Liver (tissue), 9 donors: ENCODE results near the gene TMEM272. TPM values are rescaled to one million over a fixed set of nuclear protein-coding genes. Genes with fewer than 3 reads are reported as not detected.

ENCODE experiments used
- DNase-seq: peaks from one replicate; pipeline ENCODE4 v3.0.0-alpha.2; 2017; ENCODE audit warnings: low spot score
- H3K27ac ChIP-seq, 2 donors: one replicate each; pipeline ENCODE4 v1.7.0; 2013; ENCODE audit warnings: inconsistent platforms in 2 of 2, low read length in 2 of 2, control low read depth in 1 of 2, low read depth in 1 of 2, mild to moderate bottlenecking in 1 of 2
- H3K27me3 ChIP-seq, 4 donors: one replicate each; pipeline versions ENCODE4 v1.6.1 to v1.7.0; 2013; ENCODE audit warnings: low read length in 3 of 4, inconsistent platforms in 1 of 4, mild to moderate bottlenecking in 1 of 4, moderate library complexity in 1 of 4; ENCODE audit not compliant: control insufficient read depth in 4 of 4, insufficient read depth in 4 of 4
- H3K36me3 ChIP-seq, 4 donors: one replicate each; pipeline versions ENCODE4 v1.6.1 to v1.7.0; 2013; ENCODE audit warnings: low read length in 3 of 4, mild to moderate bottlenecking in 3 of 4, low read depth in 1 of 4, moderate library complexity in 1 of 4; ENCODE audit not compliant: control insufficient read depth in 4 of 4, insufficient read depth in 3 of 4
- H3K4me1 ChIP-seq, 4 donors: one replicate each; pipeline versions ENCODE4 v1.6.1 to v1.7.0; 2013; ENCODE audit warnings: low read length in 3 of 4, mild to moderate bottlenecking in 3 of 4, moderate library complexity in 1 of 4; ENCODE audit not compliant: control insufficient read depth in 4 of 4, insufficient read depth in 4 of 4
- H3K4me3 ChIP-seq, 3 donors: one replicate each; pipeline versions ENCODE4 v1.6.1 to v1.7.0; 2013; ENCODE audit warnings: low read length in 3 of 3, control low read depth in 1 of 3, low read depth in 1 of 3, mild to moderate bottlenecking in 1 of 3
- H3K9ac ChIP-seq, 2 donors: one replicate each; pipeline ENCODE4 v1.7.0; 2013; ENCODE audit warnings: low read length in 2 of 2, mild to moderate bottlenecking in 2 of 2, moderate library complexity in 2 of 2, control low read depth in 1 of 2, low read depth in 1 of 2
- H3K9me3 ChIP-seq, 4 donors: one replicate each; pipeline versions ENCODE4 v1.6.1 to v1.7.0; 2013; ENCODE audit warnings: low read length in 3 of 4; ENCODE audit not compliant: control insufficient read depth in 4 of 4
- ATF3 ChIP-seq: IDR thresholded peaks from 2 replicates; pipeline ENCODE4 v1.6.1; 2016; ENCODE audit warnings: antibody characterized with exemption
- CTCF ChIP-seq: fragments of 150-350 bp; IDR thresholded peaks from 2 replicates; pipeline ENCODE4 v1.5.1; 2017; ENCODE audit warnings: improper control_type of control experiment, low read depth, low read length; ENCODE audit not compliant: missing input control
- EGR1 ChIP-seq, 2 donors: IDR thresholded peaks; 2 replicates each; pipeline ENCODE4 v1.6.1; 2016 to 2018; ENCODE audit warnings: antibody characterized with exemption in 2 of 2, low read depth in 2 of 2
- FOXA1 ChIP-seq: IDR thresholded peaks from 2 replicates; pipeline ENCODE4 v1.6.1; 2016; ENCODE audit warnings: antibody characterized with exemption
- FOXA2 ChIP-seq: IDR thresholded peaks from 2 replicates; pipeline ENCODE4 v1.6.1; 2016; ENCODE audit warnings: antibody characterized with exemption
- GABPA ChIP-seq, 2 donors: IDR thresholded peaks in 1 of 2; conservative IDR thresholded peaks in 1 of 2; 2 replicates each; pipeline ENCODE4 v1.6.1; 2016; ENCODE audit warnings: antibody characterized with exemption in 2 of 2, mild to moderate bottlenecking in 1 of 2, moderate library complexity in 1 of 2
- HNF4A ChIP-seq, 2 donors: conservative IDR thresholded peaks; 2 replicates each; pipeline ENCODE4 v1.6.1; 2016; ENCODE audit warnings: antibody characterized with exemption in 2 of 2, mild to moderate bottlenecking in 2 of 2
- HNF4G ChIP-seq: IDR thresholded peaks from 2 replicates; pipeline ENCODE4 v1.6.1; 2016; ENCODE audit warnings: antibody characterized with exemption
- JUND ChIP-seq, 2 donors: IDR thresholded peaks; 2 replicates each; pipeline ENCODE4 v1.6.1; 2016; ENCODE audit warnings: antibody characterized with exemption in 2 of 2
- MAX ChIP-seq: IDR thresholded peaks from 2 replicates; pipeline ENCODE4 v1.6.1; 2016; ENCODE audit warnings: antibody characterized with exemption
- NR2F2 ChIP-seq: IDR thresholded peaks from 2 replicates; pipeline ENCODE4 v1.6.1; 2016; ENCODE audit warnings: antibody characterized with exemption
- RAD21 ChIP-seq, 2 donors: IDR thresholded peaks; 2 replicates each; pipeline ENCODE4 v1.6.1; 2016; ENCODE audit warnings: antibody characterized with exemption in 2 of 2, mild to moderate bottlenecking in 2 of 2
- REST ChIP-seq: IDR thresholded peaks from 2 replicates; pipeline ENCODE4 v1.6.1; 2016; ENCODE audit warnings: antibody characterized with exemption, mild to moderate bottlenecking
- RXRA ChIP-seq, 2 donors: IDR thresholded peaks; 2 replicates each; pipeline ENCODE4 v1.6.1; 2017 to 2018; ENCODE audit warnings: antibody characterized with exemption in 2 of 2, mild to moderate bottlenecking in 1 of 2
- SP1 ChIP-seq: IDR thresholded peaks from 2 replicates; pipeline ENCODE4 v1.6.1; 2018; ENCODE audit warnings: antibody characterized with exemption, mild to moderate bottlenecking
- TAF1 ChIP-seq: conservative IDR thresholded peaks from 2 replicates; pipeline ENCODE4 v1.6.1; 2016; ENCODE audit warnings: antibody characterized with exemption, mild to moderate bottlenecking
- YY1 ChIP-seq: IDR thresholded peaks from 2 replicates; pipeline ENCODE4 v1.6.1; 2016; ENCODE audit warnings: antibody characterized with exemption, mild to moderate bottlenecking
- ZBTB33 ChIP-seq: IDR thresholded peaks from 2 replicates; pipeline ENCODE4 v1.6.1; 2016; ENCODE audit warnings: antibody characterized with exemption
- WGBS: extraction: QIAGEN DNeasy Blood & Tissue Kit; methylation state at CpG from one replicate; pipeline ENCODE4 v1.1.7; 2013; 5-methylcytosine and 5-hydroxymethylcytosine counted together
- polyA plus RNA-seq, 2 donors: library from polyadenylated mRNA; stranded (reverse) in 1 of 2; unstranded in 1 of 2; fragments of 200-250 nt in 1 of 2; fragments of >200 nt in 1 of 2; fragmentation: Nextera tagmentation in 1 of 2; extraction: Ambion mirVana in 1 of 2; gene quantifications; one replicate each; pipeline versions ENCODE4 v1.2.1 to v1.2.3, GENCODE V29; 2013 to 2015
- total RNA-seq, 2 donors: library from RNA; depleted of rRNA; stranded (reverse); fragments of >200 nt; gene quantifications; one replicate each; pipeline ENCODE4 v1.2.3, GENCODE V29; 2014
- donor health status: healthy.
- donor health status: healthy.
- donor health status: healthy.
- donor health status: healthy.
- donor health status: healthy.

TMEM272 gene
- total and polyA plus RNA-seq, 4 donors = 0.02 to 0.42 (median 0.10) TPM

GRCh38 chr13:51776179-51776578 lies 68.8 kb downstream of the TMEM272 start:
- no peak for TF ChIP-seq GABPA (IDR thresholded peaks at IDR 0.05 in 1 of 2, conservative IDR thresholded peaks at IDR 0.05 in 1 of 2)
- TF ChIP-seq EGR1 (IDR thresholded peaks at IDR 0.05; ENCODE audit: low read depth in 2 of 2) = no peak
- TF ChIP-seq YY1 = no peak
- TF ChIP-seq NR2F2 = no peak
- no peak for TF ChIP-seq HNF4G
- TF ChIP-seq HNF4A (conservative IDR thresholded peaks at IDR 0.05) = no peak
- no peak for TF ChIP-seq ZBTB33
- TF ChIP-seq RXRA (IDR thresholded peaks at IDR 0.05) = no peak
- TF ChIP-seq MAX = no peak
- TF ChIP-seq TAF1 = no peak
- TF ChIP-seq JUND (IDR thresholded peaks at IDR 0.05) = no peak
- no peak for TF ChIP-seq ATF3
- TF ChIP-seq RAD21 (IDR thresholded peaks at IDR 0.05) = no peak
- no peak for TF ChIP-seq FOXA1
- no peak for TF ChIP-seq FOXA2
- no peak for TF ChIP-seq SP1
- no peak for TF ChIP-seq CTCF
- TF ChIP-seq REST = no peak

More at GRCh38 chr13:51776179-51776578, 68.8 kb downstream of the TMEM272 start:
- Histone ChIP-seq H3K27ac (no peak overlapping the region), H3K9ac (no peak overlapping the region), H3K4me3 (no peak overlapping the region), H3K27me3 (no peaks in the 10 kb centered on the region), H3K36me3 (no peaks in the 10 kb centered on the region), H3K9me3 (no peaks in the 10 kb centered on the region), H3K4me1 (no peaks in the 10 kb centered on the region)
- DNase-seq = no peak
- WGBS = 97% methylated on average over 7 of the region's 7 CpGs
